ENCODE data around the gene AOAH.
"Not testable (repeated sequence)": the region's sequence is repeated elsewhere in the genome, so short reads cannot be mapped to it uniquely, and the experiment has no call there.

Gene AOAH

GRCh38 chr7:36497176-36497575 lies 227.1 kb downstream of the AOAH start:
- not testable (repeated sequence) for DNase-seq

DNA sequence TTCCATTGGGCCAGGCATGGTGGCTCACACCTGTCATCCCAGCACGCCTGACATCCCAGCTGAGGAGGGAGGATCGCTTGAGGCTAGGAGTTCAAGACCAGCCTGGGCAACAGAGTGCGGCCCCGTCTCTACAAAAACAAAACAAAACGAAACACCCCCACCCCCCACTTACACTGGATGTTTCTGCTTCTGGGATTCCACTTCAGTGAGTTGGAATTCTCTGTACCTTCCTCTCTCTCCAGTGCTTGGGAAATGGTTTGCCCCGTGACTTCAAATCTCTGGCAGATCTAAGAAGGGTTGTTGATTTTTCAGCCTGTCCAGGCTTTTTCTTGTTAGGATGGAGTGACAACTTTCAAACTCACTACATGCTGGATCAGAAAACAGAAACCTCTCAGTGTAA lies 227.7 kb downstream of the AOAH start:
- no peak for DNase-seq

- no peak for DNase-seq
These were observed 233.0 kb downstream of the AOAH start for GRCh38 chr7:36491317-36491716.

GRCh38 chr7:36490419-36490830 lies 233.9 kb downstream of the AOAH start:
- DNase-seq, result no peak

DNA sequence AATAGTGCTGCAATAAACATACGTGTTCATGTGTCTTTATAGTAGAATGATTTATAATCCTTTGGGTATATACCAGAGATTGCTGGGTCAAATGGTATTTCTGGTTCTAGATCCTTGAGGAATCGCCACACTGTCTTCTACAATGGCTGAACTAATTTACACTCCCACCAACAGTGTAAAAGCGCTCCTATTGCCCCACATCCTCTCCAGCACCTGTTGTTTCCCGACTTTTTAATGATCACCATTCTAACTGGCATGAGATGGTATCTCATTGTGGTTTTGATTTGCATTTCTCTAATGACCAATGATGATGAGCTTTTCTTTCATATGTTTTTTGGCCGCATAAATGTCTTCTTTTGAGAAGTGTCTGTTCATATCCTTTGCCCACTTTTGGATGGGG lies 235.6 kb downstream of the AOAH start:
- not testable (repeated sequence) for DNase-seq

- DNase-seq, result peak; percentile 39
These were observed 236.4 kb downstream of the AOAH start for GRCh38 chr7:36487756-36488336.

GRCh38 chr7:36486336-36486735 lies 238.0 kb downstream of the AOAH start:
- no peak for DNase-seq

GRCh38 chr7:36484265-36484664 lies 240.0 kb downstream of the AOAH start:
- no peak for DNase-seq

DNA sequence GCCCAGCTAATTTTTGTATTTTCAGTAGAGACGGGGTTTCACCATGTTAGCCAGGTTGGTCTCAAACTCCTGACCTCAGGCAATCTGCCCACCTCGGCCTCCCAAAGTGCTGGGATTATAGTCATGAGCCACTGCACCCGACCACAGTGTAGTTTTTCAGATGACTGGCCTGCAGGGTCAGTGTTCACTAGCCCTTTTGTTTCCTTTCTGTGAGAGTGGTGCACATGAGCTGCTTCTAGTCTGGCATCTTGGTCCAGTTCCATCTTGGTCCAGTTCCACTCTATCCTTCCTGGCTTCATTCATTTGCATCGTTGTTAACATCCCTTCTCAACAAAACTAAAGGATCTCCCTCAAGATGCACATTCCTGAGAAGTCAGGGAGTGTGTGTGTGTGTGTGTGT lies 240.4 kb downstream of the AOAH start:
- DNase-seq, result not testable (repeated sequence)

DNA sequence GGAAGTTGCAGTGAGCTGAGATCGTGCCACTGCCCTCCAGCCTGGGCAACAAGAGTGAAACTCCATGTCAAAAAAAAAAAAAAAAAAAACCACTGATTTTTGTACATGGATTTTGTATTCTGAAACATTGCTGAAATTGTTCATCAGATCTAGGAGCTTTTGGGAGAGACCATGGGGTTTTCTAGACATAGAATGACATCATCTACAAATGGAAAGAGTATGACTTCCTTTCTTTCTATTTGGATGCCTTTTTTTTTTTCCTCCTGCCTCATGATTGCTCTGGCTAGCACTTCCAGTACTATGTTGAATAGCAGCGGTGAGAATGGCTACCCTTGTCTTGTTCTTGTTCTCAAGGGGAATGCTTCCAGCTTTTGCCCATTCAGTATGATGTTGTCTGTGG lies 245.5 kb downstream of the AOAH start:
- no peak for DNase-seq

- DNase-seq, result no peak
These were observed 248.9 kb downstream of the AOAH start for GRCh38 chr7:36475381-36475780.

DNA sequence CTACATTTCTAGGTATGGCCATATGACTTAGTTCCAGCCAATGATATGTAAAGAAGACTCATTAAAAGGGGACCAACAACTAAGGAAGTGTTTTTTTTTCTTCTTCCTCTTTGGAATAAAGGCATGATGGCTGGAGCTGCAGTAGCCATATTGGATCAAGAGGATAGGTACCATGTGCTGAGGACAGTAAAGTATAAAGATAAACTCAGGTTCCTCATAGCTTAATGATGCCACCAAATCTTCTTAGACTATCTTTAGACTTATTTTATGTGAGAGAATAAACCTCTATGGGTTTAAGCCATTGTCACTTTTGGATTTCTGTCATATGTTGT lies 249.3 kb downstream of the AOAH start:
- no peak for DNase-seq

- no peak for DNase-seq
These were observed 249.8 kb downstream of the AOAH start for GRCh38 chr7:36474283-36475010.

DNA sequence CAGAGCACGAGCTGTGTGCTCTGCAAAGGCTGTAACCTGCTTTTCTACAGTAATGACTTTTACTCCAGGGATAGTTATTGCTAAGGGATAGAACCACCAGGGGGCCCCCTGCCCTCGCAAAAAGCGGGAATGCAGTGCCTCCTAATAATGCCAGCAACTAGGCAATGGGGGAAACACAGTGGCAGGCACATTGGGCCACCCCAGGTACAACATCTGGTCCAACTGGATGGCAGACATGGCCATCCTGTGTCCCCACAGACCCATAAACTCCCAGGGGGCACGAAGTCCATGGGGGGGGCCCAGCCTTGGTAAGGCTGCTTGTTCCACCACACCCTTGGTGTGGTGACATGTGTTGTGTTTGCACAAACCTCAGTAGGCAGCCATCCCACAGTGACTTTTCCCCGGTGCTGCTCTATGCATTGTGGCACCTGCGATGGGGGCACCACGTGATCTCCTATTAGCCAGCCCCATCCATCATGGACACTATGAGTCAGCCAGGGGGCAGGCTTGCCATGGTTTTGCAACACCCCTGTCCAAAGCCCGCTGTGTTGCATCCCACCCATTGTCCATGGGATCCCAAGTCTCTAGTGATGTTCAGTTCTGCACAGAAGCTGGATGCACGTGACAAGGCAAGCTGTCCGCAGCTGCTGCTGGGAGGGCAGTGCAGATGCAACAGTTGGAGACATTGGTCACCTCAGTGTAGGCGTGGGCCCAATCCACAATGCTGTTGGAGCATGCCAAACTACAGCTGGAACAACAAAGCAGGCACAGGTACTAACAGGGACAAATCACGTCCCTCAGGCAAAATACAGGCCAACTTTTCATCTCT lies 250.6 kb downstream of the AOAH start:
- peak; percentile 14 for DNase-seq

DNA sequence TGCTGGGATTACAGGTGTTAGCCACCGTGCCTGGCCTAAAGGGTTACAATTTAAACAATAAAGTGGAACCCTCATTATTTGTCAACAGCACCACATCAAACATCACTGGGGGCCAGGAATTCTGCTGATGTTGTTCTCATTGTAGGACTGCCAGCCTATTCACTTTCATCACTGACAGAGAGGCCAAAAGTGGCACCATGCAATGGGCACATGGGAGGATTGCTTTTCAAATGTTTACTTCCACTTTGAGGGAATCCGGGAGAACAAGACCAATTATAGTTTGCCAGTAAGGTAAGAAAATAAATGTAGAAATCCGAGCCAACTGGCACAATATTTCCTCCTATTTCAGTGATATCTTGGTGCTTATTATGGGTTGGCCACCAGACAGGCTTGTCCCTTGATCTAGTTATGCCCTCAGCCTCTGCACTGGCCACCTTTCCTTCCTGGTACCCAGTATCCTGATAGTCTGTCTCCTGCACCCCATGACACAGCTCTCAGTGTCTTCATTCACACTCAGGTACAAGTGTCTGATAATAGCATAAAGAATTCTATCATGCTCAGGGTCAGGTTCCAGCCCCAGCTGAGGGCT lies 252.1 kb downstream of the AOAH start:
- no peak for DNase-seq

DNA sequence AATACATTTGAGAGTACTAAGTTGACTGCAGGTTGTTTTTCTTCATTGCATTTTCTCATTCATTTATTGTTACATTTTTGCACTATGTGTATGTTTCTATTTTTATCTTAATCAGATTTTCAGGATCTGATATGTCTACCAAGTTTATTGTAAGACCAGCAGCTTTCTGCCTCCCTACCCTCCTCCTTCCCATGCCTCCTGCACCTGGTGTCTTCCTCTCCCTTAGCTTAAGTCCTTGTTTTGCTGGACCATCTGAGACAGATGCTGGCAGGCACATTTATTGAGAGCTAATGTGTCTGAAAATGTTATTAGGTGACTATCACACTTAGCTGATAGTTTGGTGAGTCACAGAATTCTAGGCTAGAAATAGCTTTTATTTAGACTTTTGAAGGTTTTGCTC lies 255.1 kb downstream of the AOAH start:
- DNase-seq, result no peak

DNA sequence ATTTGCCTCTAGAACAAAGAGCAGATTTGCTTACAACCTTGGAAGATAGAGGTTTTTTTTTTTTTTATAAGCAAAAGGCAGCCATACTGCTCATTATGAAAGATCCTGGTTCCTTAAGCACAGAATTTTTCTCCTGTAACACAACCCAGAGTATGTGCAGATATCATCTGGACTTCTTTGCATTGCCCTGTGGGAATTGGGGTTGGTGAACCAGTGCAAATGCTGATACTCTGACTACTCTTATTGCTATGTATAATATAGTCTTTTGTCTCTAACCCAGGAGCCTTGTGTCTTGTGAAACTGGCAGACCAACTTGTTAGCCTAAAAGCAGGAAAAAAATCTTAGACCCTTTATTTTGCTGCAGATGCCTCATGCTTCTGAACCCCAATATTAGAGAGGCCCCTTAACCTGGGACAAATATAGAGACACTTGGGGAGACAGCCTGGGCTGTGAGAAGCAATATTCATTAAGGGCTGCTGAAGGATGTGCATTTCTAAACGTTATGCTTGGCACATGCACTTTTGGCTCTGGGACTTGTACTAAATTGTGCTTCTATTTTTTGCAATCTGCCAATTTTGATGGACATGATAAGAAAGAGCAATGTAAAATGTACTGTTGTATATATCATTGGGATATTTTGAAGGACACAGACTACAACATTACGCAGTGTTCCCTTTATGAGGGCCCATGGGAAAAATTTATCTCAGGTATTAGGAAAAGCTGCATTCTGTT lies 255.8 kb downstream of the AOAH start:
- no peak for DNase-seq

DNA sequence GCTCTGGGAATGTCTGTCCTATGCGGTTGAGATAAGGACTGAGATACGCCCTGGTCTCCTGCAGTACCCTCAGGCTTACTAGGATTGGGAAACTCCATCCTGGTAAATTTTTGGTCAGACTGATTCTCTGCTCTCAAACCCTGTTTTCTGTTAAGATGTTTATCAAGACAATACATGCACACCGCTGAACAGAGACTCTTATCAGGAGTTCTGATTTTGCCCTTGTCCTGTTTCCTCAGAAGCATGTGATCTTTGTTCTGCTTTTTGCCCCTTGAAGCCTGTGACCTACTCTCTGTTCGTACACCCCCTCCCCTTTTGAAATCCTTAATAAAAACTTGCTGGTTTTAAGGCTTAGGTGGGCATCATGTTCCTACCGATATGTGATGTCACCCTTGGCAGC lies 258.3 kb downstream of the AOAH start:
- DNase-seq, result not testable (repeated sequence)

- no peak for DNase-seq
These were observed 260.0 kb downstream of the AOAH start for GRCh38 chr7:36464271-36464670.
